CD14-positive monocyte (primary cell): Measurements from ENCODE around the gene CUL2. TPM values are rescaled to one million over a fixed set of nuclear protein-coding genes. Genes with fewer than 3 reads are reported as not detected.

Experiments used
- DNase-seq, 3 donors: peaks; one replicate each; pipeline ENCODE4 v3.0.0-alpha.2; 2011 to 2022
- H2AFZ ChIP-seq: 2 replicates; pipeline ENCODE4 v1.6.0; 2012; ENCODE audit warnings: mild to moderate bottlenecking, low read depth, low read length, inconsistent platforms; ENCODE audit not compliant: insufficient read depth, poor library complexity, severe bottlenecking
- H3K27ac ChIP-seq, 2 donors: 1 replicate in 1 of 2; 2 replicates in 1 of 2; pipeline ENCODE4 v1.5.1; 2012 to 2013; ENCODE audit warnings: low read length in 2 of 2, control low read depth in 1 of 2, inconsistent platforms in 1 of 2, low read depth in 1 of 2, mild to moderate bottlenecking in 1 of 2
- H3K27me3 ChIP-seq, 2 donors: one replicate each; pipeline versions ENCODE4 v1.6.0 to v1.6.1; 2011 to 2013; ENCODE audit warnings: low read length in 2 of 2; ENCODE audit not compliant: control insufficient read depth in 2 of 2, insufficient read depth in 2 of 2
- H3K36me3 ChIP-seq, 2 donors: replicated peaks in 1 of 2; 1 replicate in 1 of 2; 2 replicates in 1 of 2; pipeline versions ENCODE4 v1.5.1 to v1.6.1; 2012 to 2013; ENCODE audit warnings: low read length in 2 of 2, control low read depth in 1 of 2, inconsistent platforms in 1 of 2, mild to moderate bottlenecking in 1 of 2; ENCODE audit not compliant: insufficient read depth in 2 of 2, control insufficient read depth in 1 of 2
- H3K4me1 ChIP-seq, 2 donors: 1 replicate in 1 of 2; 2 replicates in 1 of 2; pipeline versions ENCODE4 v1.5.1 to v1.6.1; 2012 to 2013; ENCODE audit warnings: low read length in 2 of 2, control low read depth in 1 of 2, inconsistent platforms in 1 of 2, mild to moderate bottlenecking in 1 of 2, moderate library complexity in 1 of 2; ENCODE audit not compliant: insufficient read depth in 2 of 2, control insufficient read depth in 1 of 2
- H3K4me2 ChIP-seq: replicated peaks from 2 replicates; pipeline ENCODE3; 2012; ENCODE audit warnings: low read length, moderate library complexity, mild to moderate bottlenecking; ENCODE audit not compliant: poor library complexity, severe bottlenecking; ENCODE audit errors: extremely low read depth
- H3K4me3 ChIP-seq, 3 experiments: fragments of 200-600 bp in 1 of 3; sonication (generic) in 1 of 3; replicated peaks in 1 of 3; 1 replicate in 2 of 3; 2 replicates in 1 of 3; pipeline ENCODE4 v1.5.1; 2011 to 2013; ENCODE audit warnings: low read length in 3 of 3, mild to moderate bottlenecking in 3 of 3, control low read depth in 2 of 3, low read depth in 2 of 3, inconsistent platforms in 1 of 3, moderate library complexity in 1 of 3
- H3K79me2 ChIP-seq: 2 replicates; pipeline ENCODE4 v1.6.0; 2012; ENCODE audit warnings: mild to moderate bottlenecking, control low read depth, inconsistent platforms, low read length, moderate library complexity; ENCODE audit not compliant: insufficient read depth
- H3K9ac ChIP-seq: 2 replicates; pipeline ENCODE4 v1.6.0; 2017; ENCODE audit warnings: low read length, mild to moderate bottlenecking; ENCODE audit not compliant: insufficient read depth, poor library complexity, severe bottlenecking
- H3K9me3 ChIP-seq, 2 donors: replicated peaks in 1 of 2; 1 replicate in 1 of 2; 2 replicates in 1 of 2; pipeline versions ENCODE4 v1.5.1 to v1.6.1; 2012 to 2013; ENCODE audit warnings: low read length in 2 of 2, control low read depth in 1 of 2; ENCODE audit not compliant: control insufficient read depth in 1 of 2, insufficient read depth in 1 of 2
- H4K20me1 ChIP-seq: 2 replicates; pipeline ENCODE4 v1.6.0; 2012; ENCODE audit warnings: mild to moderate bottlenecking, low read length, control low read depth, moderate library complexity; ENCODE audit not compliant: insufficient read depth
- H3K27ac Mint-ChIP-seq, 7 donors: one replicate each; pipeline ENCODE4 v1.8.0; 2020; ENCODE audit warnings: mild to moderate bottlenecking in 7 of 7, mixed read lengths in 7 of 7, moderate library complexity in 6 of 7, inconsistent platforms in 2 of 7
- H3K27me3 Mint-ChIP-seq, 3 donors: one replicate each; pipeline ENCODE4 v1.8.0; 2021 to 2022; ENCODE audit warnings: low read depth in 3 of 3, mild to moderate bottlenecking in 3 of 3, mixed read lengths in 3 of 3, moderate library complexity in 3 of 3, inconsistent platforms in 1 of 3
- H3K36me3 Mint-ChIP-seq, 2 donors: one replicate each; pipeline ENCODE4 v1.8.0; 2020; ENCODE audit warnings: mixed read lengths in 2 of 2, inconsistent platforms in 1 of 2, mild to moderate bottlenecking in 1 of 2
- H3K4me1 Mint-ChIP-seq: one replicate; pipeline ENCODE4 v1.8.0; 2020; ENCODE audit warnings: mild to moderate bottlenecking, mixed read lengths
- H3K4me3 Mint-ChIP-seq, 2 donors: one replicate each; pipeline ENCODE4 v1.8.0; 2020; ENCODE audit warnings: mild to moderate bottlenecking in 2 of 2, mixed read lengths in 2 of 2, moderate library complexity in 1 of 2
- H3K9me3 Mint-ChIP-seq, 7 donors: one replicate each; pipeline ENCODE4 v1.8.0; 2020 to 2022; ENCODE audit warnings: mixed read lengths in 7 of 7, mild to moderate bottlenecking in 6 of 7, moderate library complexity in 6 of 7, inconsistent platforms in 2 of 7
- intact Hi-C, 2 donors: fragments of 100-400 bp; cut with micrococcal nuclease; formaldehyde crosslinking; loops; one replicate each; pipeline versions ENCODE4 v1.15.0 to v1.15.1; 2023
- polyA plus RNA-seq, 3 donors: library from polyadenylated mRNA; depleted of rRNA in 1 of 3; unstranded in 2 of 3; stranded (reverse) in 1 of 3; fragments of 300-500 nt in 2 of 3; fragments of >200 nt in 1 of 3; fragmentation: Illumina TruSeq in 2 of 3; gene quantifications; 1 replicate in 2 of 3; 2 replicates in 1 of 3; pipeline ENCODE4 v1.2.3, GENCODE V29; 2012 to 2021
- TF ChIP-seq, protein P1 (sequence below): fragments of 200-600 bp; IDR thresholded peaks from one replicate; pipeline ENCODE4 v1.8.0; 2022; ENCODE audit warnings: antibody characterized with exemption, mild to moderate bottlenecking

CUL2 gene
- polyA plus RNA-seq, 3 donors, result 10.2 to 22.8 (median 12.9) TPM

- H3K4me3 Mint-ChIP-seq, result no peak overlapping the region
- H3K4me1 Mint-ChIP-seq, result no peaks in the 10 kb centered on the region
- Histone ChIP-seq H3K9ac (no peak overlapping the region), H3K36me3 (peaks cover 92 to 100% of the 10 kb centered on the region in 2 donors), H3K4me1 (no peaks in the 10 kb centered on the region), H3K27me3 (no peaks in the 10 kb centered on the region), H3K27ac (no peak overlapping the region), H3K9me3 (no peaks in the 10 kb centered on the region), H3K79me2 (no peaks in the 10 kb centered on the region), H4K20me1 (no peaks in the 10 kb centered on the region), H3K4me3 (no peak overlapping the region), H2AFZ (no peak overlapping the region), H3K4me2 (no peak overlapping the region)
- no peak overlapping the region for H3K27ac Mint-ChIP-seq
- intact Hi-C loops, result no loop called here
- H3K9me3 Mint-ChIP-seq, result no peaks in the 10 kb centered on the region
- H3K27me3 Mint-ChIP-seq, result no peaks in the 10 kb centered on the region
- peaks cover 67 to 84% of the 10 kb centered on the region in 2 donors for H3K36me3 Mint-ChIP-seq
- no peak for DNase-seq
- TF ChIP-seq, protein P1, sequence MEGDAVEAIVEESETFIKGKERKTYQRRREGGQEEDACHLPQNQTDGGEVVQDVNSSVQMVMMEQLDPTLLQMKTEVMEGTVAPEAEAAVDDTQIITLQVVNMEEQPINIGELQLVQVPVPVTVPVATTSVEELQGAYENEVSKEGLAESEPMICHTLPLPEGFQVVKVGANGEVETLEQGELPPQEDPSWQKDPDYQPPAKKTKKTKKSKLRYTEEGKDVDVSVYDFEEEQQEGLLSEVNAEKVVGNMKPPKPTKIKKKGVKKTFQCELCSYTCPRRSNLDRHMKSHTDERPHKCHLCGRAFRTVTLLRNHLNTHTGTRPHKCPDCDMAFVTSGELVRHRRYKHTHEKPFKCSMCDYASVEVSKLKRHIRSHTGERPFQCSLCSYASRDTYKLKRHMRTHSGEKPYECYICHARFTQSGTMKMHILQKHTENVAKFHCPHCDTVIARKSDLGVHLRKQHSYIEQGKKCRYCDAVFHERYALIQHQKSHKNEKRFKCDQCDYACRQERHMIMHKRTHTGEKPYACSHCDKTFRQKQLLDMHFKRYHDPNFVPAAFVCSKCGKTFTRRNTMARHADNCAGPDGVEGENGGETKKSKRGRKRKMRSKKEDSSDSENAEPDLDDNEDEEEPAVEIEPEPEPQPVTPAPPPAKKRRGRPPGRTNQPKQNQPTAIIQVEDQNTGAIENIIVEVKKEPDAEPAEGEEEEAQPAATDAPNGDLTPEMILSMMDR, result peak; percentile 28
Observed at GRCh38 chr10:35027567-35027966, 62.6 kb downstream of the CUL2 start.

- Histone ChIP-seq H3K9me3 (no peaks in the 10 kb centered on the region), H3K9ac (no peak overlapping the region), H4K20me1 (no peaks in the 10 kb centered on the region), H3K27ac (no peak overlapping the region), H3K4me3 (no peak overlapping the region), H3K36me3 (peaks cover 86 to 98% of the 10 kb centered on the region in 2 donors), H2AFZ (no peak overlapping the region), H3K27me3 (no peaks in the 10 kb centered on the region), H3K4me2 (no peak overlapping the region), H3K4me1 (no peaks in the 10 kb centered on the region), H3K79me2 (no peaks in the 10 kb centered on the region)
- no peaks in the 10 kb centered on the region for H3K4me1 Mint-ChIP-seq
- intact Hi-C loops, result no loop called here
- H3K27ac Mint-ChIP-seq, result peak overlapping the region in 1 of 7 donors; percentile 46
- no peaks in the 10 kb centered on the region for H3K9me3 Mint-ChIP-seq
- TF ChIP-seq, protein P1, result no peak
- H3K36me3 Mint-ChIP-seq, result peaks cover 66 to 87% of the 10 kb centered on the region in 2 donors
- H3K27me3 Mint-ChIP-seq, result no peaks in the 10 kb centered on the region
- DNase-seq, result no peak
- H3K4me3 Mint-ChIP-seq, result no peak overlapping the region
Observed at GRCh38 chr10:35025916-35026315, 64.2 kb downstream of the CUL2 start.
